Thoracic aorta (tissue), 2 donors: Measurements from ENCODE around the gene DDX19B. TPM values are rescaled to one million over a fixed set of nuclear protein-coding genes. Genes with fewer than 3 reads are reported as not detected.

Experiments
- ATAC-seq: fragments of 150-250 bp; one replicate; pipeline ENCODE4 v1.8.0; 2017; ENCODE audit warnings: low read depth; ENCODE audit not compliant: insufficient number of reproducible peaks, low FRiP score
- DNase-seq: peaks from one replicate; pipeline ENCODE4 v3.0.0-alpha.2; 2020; ENCODE audit warnings: low spot score
- H3K27ac ChIP-seq, 2 donors: fragments of 200-600 bp; sonication (generic); 1 replicate in 1 of 2; 2 replicates in 1 of 2; pipeline ENCODE4 v1.5.1; 2016; ENCODE audit warnings: mild to moderate bottlenecking in 2 of 2, moderate library complexity in 2 of 2
- H3K27me3 ChIP-seq: fragments of 200-600 bp; sonication (generic); replicated peaks from 2 replicates; pipeline ENCODE4 v1.6.0; 2016; ENCODE audit warnings: mild to moderate bottlenecking; ENCODE audit not compliant: insufficient read depth
- H3K36me3 ChIP-seq: fragments of 200-600 bp; sonication (generic); one replicate; pipeline ENCODE4 v1.5.1; 2016
- H3K4me1 ChIP-seq, 2 donors: fragments of 200-600 bp; sonication (generic); 1 replicate in 1 of 2; 2 replicates in 1 of 2; pipeline versions ENCODE4 v1.5.1 to v1.6.0; 2016; ENCODE audit warnings: low read depth in 2 of 2, mild to moderate bottlenecking in 1 of 2; ENCODE audit not compliant: control insufficient read depth in 1 of 2
- H3K4me3 ChIP-seq: fragments of 200-600 bp; sonication (generic); 2 replicates; pipeline ENCODE4 v1.5.1; 2016; ENCODE audit warnings: mild to moderate bottlenecking
- H3K9me3 ChIP-seq: fragments of 200-600 bp; sonication (generic); 2 replicates; pipeline ENCODE4 v1.5.1; 2016
- CTCF ChIP-seq: fragments of 200-600 bp; sonication (generic); IDR thresholded peaks from one replicate; pipeline ENCODE4 v1.5.1; 2019; ENCODE audit warnings: antibody characterized with exemption
- total RNA-seq, 2 donors: library from RNA; depleted of rRNA; stranded (reverse); fragments of >200 nt; gene quantifications; one replicate each; pipeline versions ENCODE4 v1.1.0 to v1.2.3, GENCODE V29; 2016

The DDX19B gene
- total RNA-seq, 2 donors from 2014 or later: 20.7 to 20.8 TPM

DNA sequence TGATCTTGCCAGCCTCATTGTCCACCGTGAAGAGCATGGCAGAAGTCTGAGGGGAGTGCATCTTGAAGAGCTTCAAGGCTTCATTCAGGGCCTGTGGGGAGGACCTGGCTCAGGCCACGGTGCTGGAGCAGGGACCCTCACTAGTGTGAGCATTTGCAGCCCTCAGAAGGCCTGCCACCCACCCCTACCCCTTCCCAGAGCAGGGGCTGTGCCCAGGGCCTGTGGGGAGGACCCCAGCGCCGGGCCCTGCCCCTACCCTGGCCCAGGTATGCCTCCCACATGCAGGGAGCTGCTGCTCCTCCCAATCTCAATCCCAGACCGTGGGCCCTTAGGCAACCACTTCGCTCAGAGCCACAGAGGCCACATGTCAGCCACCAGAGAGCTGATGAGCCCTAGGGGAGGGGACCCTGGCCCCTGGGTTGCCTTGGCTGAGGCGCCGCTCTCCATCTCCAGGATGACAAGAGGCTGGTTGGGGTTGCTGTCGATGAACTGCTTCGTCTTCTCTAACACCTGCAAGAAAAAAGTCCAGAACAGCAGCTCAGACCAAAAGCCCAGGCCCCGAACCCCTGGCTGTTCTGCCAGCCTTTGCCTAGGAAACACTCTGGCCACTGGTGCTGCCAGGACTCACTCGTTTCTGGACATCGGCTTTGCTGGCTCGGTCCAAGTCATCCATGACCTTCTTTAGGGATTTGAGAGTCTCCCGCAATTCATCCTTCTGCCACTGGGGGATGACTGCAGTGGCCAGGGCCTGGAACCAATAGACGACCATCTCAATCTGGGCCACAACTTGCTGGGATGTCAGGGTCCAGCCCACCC is 45.5 kb upstream of the DDX19B start:
- DNase-seq (no peak), ATAC-seq (no peak)
- Histone ChIP-seq H3K36me3 (peaks cover 51% of the 10 kb centered on the region), H3K27me3 (no peaks in the 10 kb centered on the region), H3K27ac (no peak overlapping the region), H3K9me3 (no peaks in the 10 kb centered on the region), H3K4me3 (no peak overlapping the region), H3K4me1 (peaks cover 14 to 22% of the 10 kb centered on the region in 2 donors)
- TF ChIP-seq CTCF: peak; percentile 45

- peaks cover 60% of the 10 kb centered on the region for H3K36me3 ChIP-seq
- no peak overlapping the region for H3K4me3 ChIP-seq
- peaks cover 13 to 16% of the 10 kb centered on the region in 2 donors for H3K4me1 ChIP-seq
- no peaks in the 10 kb centered on the region for H3K9me3 ChIP-seq
- H3K27ac ChIP-seq: no peak overlapping the region
- no peak for ATAC-seq
- no peaks in the 10 kb centered on the region for H3K27me3 ChIP-seq
- no peak for TF ChIP-seq CTCF
- DNase-seq: no peak
Measured at GRCh38 chr16:70254180-70254964, 44.6 kb upstream of the DDX19B start.

DNA sequence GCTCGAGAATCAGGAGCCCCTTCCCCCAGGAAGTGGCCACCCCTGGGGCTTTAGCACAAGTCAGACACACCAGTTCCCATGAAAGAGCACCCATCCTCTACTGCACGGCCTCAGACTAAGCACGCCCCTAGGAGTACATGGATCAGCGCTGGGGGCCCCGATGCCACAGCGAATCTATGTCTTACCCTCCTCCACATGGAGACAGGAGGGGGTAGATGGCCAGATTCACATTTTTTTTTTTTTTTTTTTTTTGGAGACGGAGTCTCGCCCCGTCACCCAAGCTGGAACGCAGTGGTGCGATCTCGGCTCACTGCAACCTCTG is 44.1 kb upstream of the DDX19B start:
- Histone ChIP-seq H3K9me3 (no peaks in the 10 kb centered on the region), H3K27me3 (no peaks in the 10 kb centered on the region), H3K36me3 (peaks cover 63% of the 10 kb centered on the region), H3K4me3 (no peak overlapping the region), H3K4me1 (peaks cover 9 to 10% of the 10 kb centered on the region in 2 donors), H3K27ac (no peak overlapping the region)
- DNase-seq (no peak), ATAC-seq (no peak)
- no peak for TF ChIP-seq CTCF

DNA sequence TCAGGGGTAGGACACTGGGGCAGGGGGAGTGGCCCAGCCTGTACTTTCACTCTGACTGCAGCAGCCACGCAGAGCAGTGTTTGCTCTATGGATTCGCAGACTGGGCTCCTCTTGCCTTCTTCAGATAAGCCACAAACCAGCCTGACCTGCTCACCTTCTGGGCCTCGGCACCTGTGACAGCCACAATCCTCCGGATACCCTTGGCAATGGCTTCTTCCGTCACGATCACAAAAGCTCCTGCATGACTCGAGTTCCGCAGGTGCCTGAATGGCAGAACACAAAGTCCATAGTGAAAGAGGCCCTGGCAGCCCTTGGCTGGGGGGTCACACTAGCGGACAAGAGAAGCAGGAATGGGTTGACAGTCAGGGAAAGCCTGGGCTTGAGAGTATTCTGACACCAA is 43.4 kb upstream of the DDX19B start:
- no peak overlapping the region for H3K4me3 ChIP-seq
- no peak for TF ChIP-seq CTCF
- ATAC-seq: no peak
- no peaks in the 10 kb centered on the region for H3K27me3 ChIP-seq
- DNase-seq: no peak
- peaks cover 69% of the 10 kb centered on the region for H3K36me3 ChIP-seq
- peaks cover 3 to 4% of the 10 kb centered on the region in 2 donors for H3K4me1 ChIP-seq
- no peak overlapping the region for H3K27ac ChIP-seq
- no peaks in the 10 kb centered on the region for H3K9me3 ChIP-seq

DNA sequence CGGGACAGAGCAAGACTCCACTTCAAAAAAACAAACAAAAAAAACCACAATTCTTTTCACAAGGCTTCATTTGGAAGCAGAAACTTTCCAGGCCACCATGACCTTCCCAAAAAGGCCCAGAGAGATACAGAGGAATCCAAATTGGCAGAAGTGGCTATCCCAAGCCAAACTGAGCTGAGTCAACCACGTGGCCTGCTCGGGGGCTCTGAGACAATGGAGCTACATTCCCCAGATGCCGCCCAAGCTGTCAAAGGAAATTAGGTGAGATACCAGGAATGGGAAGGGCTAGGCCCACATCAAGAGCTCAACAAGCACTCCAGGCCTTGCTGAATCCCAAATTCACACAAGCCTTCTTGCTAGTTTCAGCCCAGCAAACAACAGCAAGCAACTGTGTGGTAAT is 41.6 kb upstream of the DDX19B start:
- ATAC-seq: no peak
- TF ChIP-seq CTCF: no peak
- H3K27ac ChIP-seq: no peak overlapping the region
- H3K36me3 ChIP-seq: peaks cover 82% of the 10 kb centered on the region
- no peak overlapping the region for H3K4me3 ChIP-seq
- no peaks in the 10 kb centered on the region for H3K9me3 ChIP-seq
- DNase-seq: no peak
- no peaks in the 10 kb centered on the region for H3K4me1 ChIP-seq
- no peaks in the 10 kb centered on the region for H3K27me3 ChIP-seq
